Endothelial cell (in vitro differentiated cells): ENCODE measurements around the gene DISP3. TPM values are rescaled to one million over a fixed set of nuclear protein-coding genes. Genes with fewer than 3 reads are reported as not detected.

ENCODE experiments used
- DNase-seq: peaks from one replicate; pipeline ENCODE4 v3.0.0; 2021; ENCODE audit warnings: low spot score
- H3K27ac Mint-ChIP-seq: one replicate; pipeline ENCODE4 v1.8.0; 2021; ENCODE audit warnings: mixed read lengths, inconsistent platforms; ENCODE audit not compliant: unreplicated experiment
- H3K27me3 Mint-ChIP-seq: one replicate; pipeline ENCODE4 v1.8.0; 2021; ENCODE audit warnings: mild to moderate bottlenecking, moderate library complexity, mixed read lengths, inconsistent platforms; ENCODE audit not compliant: unreplicated experiment
- H3K36me3 Mint-ChIP-seq: one replicate; pipeline ENCODE4 v1.8.0; 2021; ENCODE audit warnings: mild to moderate bottlenecking, low read depth, mixed read lengths, inconsistent platforms; ENCODE audit not compliant: unreplicated experiment
- H3K4me1 Mint-ChIP-seq: one replicate; pipeline ENCODE4 v1.8.0; 2021; ENCODE audit warnings: mild to moderate bottlenecking, mixed read lengths, inconsistent platforms; ENCODE audit not compliant: unreplicated experiment
- H3K4me3 Mint-ChIP-seq: one replicate; pipeline ENCODE4 v1.8.0; 2021; ENCODE audit warnings: mild to moderate bottlenecking, mixed read lengths, inconsistent platforms; ENCODE audit not compliant: unreplicated experiment
- H3K9me3 Mint-ChIP-seq: one replicate; pipeline ENCODE4 v1.8.0; 2021; ENCODE audit warnings: mixed read lengths, inconsistent platforms; ENCODE audit not compliant: unreplicated experiment
- total RNA-seq: library from RNA; stranded (reverse); fragmentation: NEBNext Ultra II Directional; extraction: Animal tissue kit (Norgen Biotek cat#: 25700); gene quantifications from one replicate; pipeline ENCODE4 v1.2.1, GENCODE V29; 2021; ENCODE audit not compliant: unreplicated experiment
- TF ChIP-seq, protein P1 (sequence below): fragments of 200-600 bp; sonication (generic); IDR thresholded peaks from one replicate; pipeline ENCODE4 v1.5.0; 2021; ENCODE audit warnings: antibody characterized with exemption; ENCODE audit not compliant: unreplicated experiment

The DISP3 gene
- total RNA-seq, 1 donor from 2014 or later = 1.6 TPM

DNA sequence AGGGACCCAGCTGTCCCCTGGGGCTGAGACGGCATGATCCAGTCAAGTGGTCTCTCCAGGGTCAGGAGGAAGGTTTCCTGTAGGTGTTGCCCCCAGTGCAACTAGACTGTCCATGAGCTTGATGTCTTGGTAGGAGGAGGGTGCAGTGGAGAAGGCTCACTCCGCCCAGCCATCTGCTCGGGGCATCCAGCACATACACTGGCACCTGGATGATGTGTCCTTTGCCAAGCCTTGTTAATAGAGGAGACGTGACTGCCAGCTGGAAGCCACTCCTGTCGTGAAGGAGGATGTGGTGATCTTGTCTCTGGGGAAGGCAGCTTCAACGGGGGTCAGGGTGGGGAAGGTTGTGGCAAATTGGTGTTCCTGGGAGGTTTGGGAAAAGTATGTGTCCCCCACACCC is 6.2 kb downstream of the DISP3 start:
- no peak overlapping the region for H3K27ac Mint-ChIP-seq
- no peak overlapping the region for H3K4me3 Mint-ChIP-seq
- H3K9me3 Mint-ChIP-seq = no peaks in the 10 kb centered on the region
- H3K4me1 Mint-ChIP-seq = peaks cover 23% of the 10 kb centered on the region
- DNase-seq = no peak
- TF ChIP-seq, protein P1, sequence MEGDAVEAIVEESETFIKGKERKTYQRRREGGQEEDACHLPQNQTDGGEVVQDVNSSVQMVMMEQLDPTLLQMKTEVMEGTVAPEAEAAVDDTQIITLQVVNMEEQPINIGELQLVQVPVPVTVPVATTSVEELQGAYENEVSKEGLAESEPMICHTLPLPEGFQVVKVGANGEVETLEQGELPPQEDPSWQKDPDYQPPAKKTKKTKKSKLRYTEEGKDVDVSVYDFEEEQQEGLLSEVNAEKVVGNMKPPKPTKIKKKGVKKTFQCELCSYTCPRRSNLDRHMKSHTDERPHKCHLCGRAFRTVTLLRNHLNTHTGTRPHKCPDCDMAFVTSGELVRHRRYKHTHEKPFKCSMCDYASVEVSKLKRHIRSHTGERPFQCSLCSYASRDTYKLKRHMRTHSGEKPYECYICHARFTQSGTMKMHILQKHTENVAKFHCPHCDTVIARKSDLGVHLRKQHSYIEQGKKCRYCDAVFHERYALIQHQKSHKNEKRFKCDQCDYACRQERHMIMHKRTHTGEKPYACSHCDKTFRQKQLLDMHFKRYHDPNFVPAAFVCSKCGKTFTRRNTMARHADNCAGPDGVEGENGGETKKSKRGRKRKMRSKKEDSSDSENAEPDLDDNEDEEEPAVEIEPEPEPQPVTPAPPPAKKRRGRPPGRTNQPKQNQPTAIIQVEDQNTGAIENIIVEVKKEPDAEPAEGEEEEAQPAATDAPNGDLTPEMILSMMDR = no peak
- no peaks in the 10 kb centered on the region for H3K36me3 Mint-ChIP-seq
- peaks cover 19% of the 10 kb centered on the region for H3K27me3 Mint-ChIP-seq

DNA sequence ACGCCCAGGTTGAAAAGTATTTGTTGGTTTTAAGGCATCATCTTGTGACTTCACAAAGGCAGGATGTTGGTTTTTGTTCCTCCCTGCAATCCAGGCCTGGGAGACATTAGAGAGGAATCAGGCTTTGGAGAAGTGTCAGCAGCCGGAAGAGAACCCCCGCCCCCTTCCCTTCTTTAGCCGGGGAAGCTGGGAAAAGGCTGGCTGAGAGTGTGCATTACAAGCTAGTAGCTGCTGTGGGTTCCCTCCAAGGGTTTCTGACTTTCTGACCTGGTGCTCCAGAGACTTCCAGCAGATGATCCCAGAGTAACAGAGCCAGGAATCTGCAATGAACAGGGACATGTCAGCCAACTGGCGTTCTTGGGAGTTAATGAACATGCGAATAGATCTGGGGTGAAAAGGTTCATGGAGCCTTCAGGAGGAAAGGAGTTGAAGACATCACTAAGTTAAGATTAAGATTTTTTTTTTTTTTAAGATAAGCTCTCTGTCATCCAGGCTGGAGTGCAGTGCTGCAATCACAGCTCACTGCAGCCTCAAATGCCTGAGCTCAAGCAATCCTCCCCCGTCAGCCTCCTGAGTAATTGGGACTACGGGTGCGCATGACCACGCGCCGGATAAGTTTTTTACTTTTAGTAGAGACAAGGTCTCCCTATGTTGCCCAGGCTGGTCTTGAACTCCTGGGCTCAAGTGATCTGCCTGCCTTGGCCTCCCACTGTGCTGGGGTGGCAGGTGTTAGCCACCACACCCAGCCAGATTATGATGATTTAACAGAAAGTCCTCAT is 7.5 kb downstream of the DISP3 start:
- peaks cover 19% of the 10 kb centered on the region for H3K4me1 Mint-ChIP-seq
- no peak overlapping the region for H3K4me3 Mint-ChIP-seq
- H3K27me3 Mint-ChIP-seq = peaks cover 11% of the 10 kb centered on the region
- TF ChIP-seq, protein P1 = no peak
- H3K27ac Mint-ChIP-seq = no peak overlapping the region
- no peaks in the 10 kb centered on the region for H3K9me3 Mint-ChIP-seq
- DNase-seq = peak; percentile 30
- H3K36me3 Mint-ChIP-seq = no peaks in the 10 kb centered on the region

DNA sequence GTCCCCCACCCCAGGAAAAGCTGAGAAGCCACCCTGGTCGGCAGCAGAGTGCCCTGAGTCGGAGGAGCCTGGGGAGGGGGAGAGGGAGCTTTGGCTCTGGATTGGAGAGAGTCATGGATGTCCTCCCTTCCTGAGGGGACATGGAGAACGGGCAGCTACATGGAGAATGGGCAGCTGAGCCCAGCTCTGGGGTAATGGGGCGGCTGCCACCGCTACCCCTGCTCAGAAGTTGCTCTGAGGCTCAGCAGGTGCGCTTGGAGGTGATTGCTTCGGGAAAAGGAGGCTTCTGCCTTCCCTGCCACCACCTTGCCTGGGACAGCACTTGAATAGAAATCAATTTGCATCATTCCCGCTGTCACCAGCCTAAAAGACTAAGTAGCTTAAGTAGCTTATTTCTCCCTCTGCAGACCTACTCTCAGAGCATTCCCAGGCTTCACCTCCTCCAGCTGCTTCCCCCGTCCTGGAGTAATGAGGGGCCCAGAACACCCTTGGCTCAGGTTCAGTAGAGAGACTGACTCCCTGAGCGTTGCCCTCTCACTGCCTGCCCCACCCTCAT is 8.3 kb downstream of the DISP3 start:
- TF ChIP-seq, protein P1 = no peak
- Mint-ChIP-seq H3K4me1 (peaks cover 19% of the 10 kb centered on the region), H3K4me3 (no peak overlapping the region), H3K36me3 (no peaks in the 10 kb centered on the region), H3K9me3 (no peaks in the 10 kb centered on the region), H3K27me3 (peaks cover 11% of the 10 kb centered on the region), H3K27ac (no peak overlapping the region)
- no peak for DNase-seq

DNA sequence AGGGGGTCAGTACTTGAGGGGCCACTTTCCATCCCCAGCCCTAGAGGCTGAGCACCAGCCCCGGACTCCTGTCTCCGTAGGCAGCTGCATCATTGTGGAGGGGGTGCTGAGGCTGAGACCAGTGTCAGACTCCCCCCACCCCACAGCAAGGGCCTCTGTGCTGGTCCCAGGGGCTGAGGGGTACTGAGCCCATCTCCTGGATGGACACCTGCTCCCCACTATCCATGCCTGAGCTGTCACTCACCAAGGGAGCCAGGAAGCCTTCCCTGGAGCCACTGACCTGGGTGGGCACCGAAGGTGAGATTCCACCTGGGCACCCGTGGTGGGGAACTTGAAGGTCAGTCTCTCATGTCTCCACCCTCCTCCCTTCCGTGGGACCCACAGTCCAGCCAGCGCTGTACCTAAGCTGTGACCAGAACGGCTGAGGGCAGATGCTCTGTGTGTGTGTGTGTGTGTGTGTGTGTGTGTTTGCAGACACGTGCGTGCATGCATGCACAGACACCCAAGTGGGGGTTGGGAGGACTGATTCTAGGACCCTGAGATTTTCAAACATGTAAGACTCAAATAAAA is 9.3 kb downstream of the DISP3 start:
- TF ChIP-seq, protein P1 = no peak
- Mint-ChIP-seq H3K9me3 (no peaks in the 10 kb centered on the region), H3K27me3 (peaks cover 11% of the 10 kb centered on the region), H3K27ac (no peak overlapping the region), H3K36me3 (no peaks in the 10 kb centered on the region), H3K4me3 (no peak overlapping the region), H3K4me1 (peaks cover 19% of the 10 kb centered on the region)
- DNase-seq = no peak
